K562 (cell line): Measurements from ENCODE around the gene NOC4L. TPM values are rescaled to one million over a fixed set of nuclear protein-coding genes. Genes with fewer than 3 reads are reported as not detected.

Experiments
- ATAC-seq: fragments of 200-7000 bp; cut with Tn5 transposase; 3 replicates; pipeline ENCODE4 v1.9.1; 2020; ENCODE audit warnings: moderate library complexity
- BruUV-seq: library from RNA; stranded (reverse); fragments of 400-500 nt; replicated peaks from 2 replicates; lab custom pipeline; 2021; lab: Mats Ljungman, UMichigan
- CTCF ChIA-PET: fragments of 300-600 bp; formaldehyde crosslinking; extraction: SDS; loops from one replicate; lab custom pipeline; 2021; ENCODE audit warnings: low intra/inter-chr PET ratio; lab: Yijun Ruan, JAX
- POLR2A ChIA-PET: fragments of 300-600, 350-650 bp; sonication (Branson Sonifier 250); formaldehyde crosslinking; extraction: SDS; loops from one replicate; lab custom pipeline; 2021; ENCODE audit warnings: antibody characterized with exemption, inconsistent platforms; lab: Yijun Ruan, JAX
- DNase-seq, 4 experiments: peaks; one replicate each; pipeline versions ENCODE4 v3.0.0 to v3.0.0-alpha.2; 2011 to 2018; ENCODE audit warnings: low spot score in 3 of 4, mixed read lengths in 3 of 4; ENCODE audit errors: extremely low read depth in 1 of 4
- FAIRE-seq: peaks from 2 replicates; lab custom pipeline; 2011; peaks lifted over from hg19 to GRCh38; lab: Jason Lieb, UNC
- H2AFZ ChIP-seq: 2 replicates; pipeline ENCODE4 v1.6.0; 2011; ENCODE audit warnings: low read depth, low read length, control low read depth, inconsistent platforms
- H3K27ac ChIP-seq: fragments of 200-600 bp; 3 replicates; pipeline ENCODE4 v1.8.0; 2011; ENCODE audit warnings: low read depth, mild to moderate bottlenecking, control low read depth, inconsistent platforms, low read length, moderate library complexity, mixed read lengths; ENCODE audit errors: extremely low read depth
- H3K27me3 ChIP-seq, 2 experiments: fragments of 300-600 bp in 1 of 2; 2 replicates in 1 of 2; 3 replicates in 1 of 2; pipeline versions ENCODE4 v1.6.0 to v1.8.0; 2011; ENCODE audit warnings: inconsistent platforms in 2 of 2, low read length in 2 of 2, mild to moderate bottlenecking in 1 of 2, mixed read lengths in 1 of 2, moderate library complexity in 1 of 2; ENCODE audit not compliant: control insufficient read depth in 2 of 2, insufficient read depth in 2 of 2
- H3K36me3 ChIP-seq: fragments of 300-600 bp; 3 replicates; pipeline ENCODE4 v1.8.0; 2011; ENCODE audit warnings: mild to moderate bottlenecking, low read length, inconsistent platforms; ENCODE audit not compliant: control insufficient read depth, insufficient read depth
- H3K4me1 ChIP-seq, 2 experiments: fragments of 200-600 bp in 1 of 2; replicated peaks in 1 of 2; 2 replicates in 1 of 2; 3 replicates in 1 of 2; pipeline versions ENCODE4 v1.5.1 to v1.8.0; 2011; ENCODE audit warnings: inconsistent platforms in 2 of 2, low read length in 2 of 2, mild to moderate bottlenecking in 1 of 2, mixed read lengths in 1 of 2, moderate library complexity in 1 of 2; ENCODE audit not compliant: control insufficient read depth in 2 of 2, insufficient read depth in 2 of 2
- H3K4me2 ChIP-seq: 2 replicates; pipeline ENCODE4 v1.6.1; 2011; ENCODE audit warnings: low read length, control low read depth, inconsistent platforms, mixed read lengths; ENCODE audit not compliant: insufficient read depth
- H3K4me3 ChIP-seq: fragments of 200-600 bp; sonication (generic), shearing (Covaris generic); 2 replicates; pipeline ENCODE4 v1.5.1; 2016; ENCODE audit warnings: control low read depth, inconsistent platforms
- H3K79me2 ChIP-seq: fragments of 200-600 bp; 3 replicates; pipeline ENCODE4 v1.8.0; 2011; ENCODE audit warnings: low read length, inconsistent platforms; ENCODE audit not compliant: control insufficient read depth, insufficient read depth
- H3K9ac ChIP-seq, 2 experiments: 2 replicates each; pipeline versions ENCODE4 v1.6.0 to v1.6.1; 2011; ENCODE audit warnings: low read depth in 2 of 2, low read length in 2 of 2, control low read depth in 1 of 2, inconsistent platforms in 1 of 2, mild to moderate bottlenecking in 1 of 2, mixed read lengths in 1 of 2; ENCODE audit not compliant: insufficient read depth in 1 of 2
- H3K9me1 ChIP-seq: one replicate; pipeline ENCODE4 v1.6.0; 2011; ENCODE audit warnings: inconsistent platforms, mild to moderate bottlenecking, low read length, moderate library complexity; ENCODE audit not compliant: control insufficient read depth, insufficient read depth
- H3K9me3 ChIP-seq: replicated peaks from 2 replicates; pipeline ENCODE4 v1.5.1; 2011; ENCODE audit warnings: low read depth, low read length, inconsistent platforms; ENCODE audit not compliant: control insufficient read depth, insufficient read depth
- H4K20me1 ChIP-seq: replicated peaks from 2 replicates; pipeline ENCODE4 v1.6.1; 2011; ENCODE audit warnings: low read length, inconsistent platforms, mixed read lengths; ENCODE audit not compliant: control insufficient read depth, insufficient read depth
- CHD2 ChIP-seq: IDR thresholded peaks from 2 replicates; pipeline ENCODE4 v1.6.1; 2011; ENCODE audit warnings: low read depth, low read length
- CLOCK ChIP-seq: fragments of 250-450 bp; sonication (Bioruptor Pico); IDR thresholded peaks from 2 replicates; pipeline ENCODE4 v1.4.0; 2020; ENCODE audit warnings: mild to moderate bottlenecking, moderate library complexity, borderline replicate concordance
- ESRRB ChIP-seq: fragments of 250-450 bp; sonication (Bioruptor Pico); IDR thresholded peaks from 2 replicates; pipeline ENCODE4 v1.5.0; 2020; ENCODE audit warnings: mild to moderate bottlenecking, moderate library complexity, borderline replicate concordance
- EZH2 ChIP-seq: IDR thresholded peaks from 2 replicates; pipeline ENCODE4 v1.6.1; 2012; ENCODE audit warnings: low read depth, mild to moderate bottlenecking, inconsistent platforms, low read length, borderline replicate concordance
- FOXO4 ChIP-seq: fragments of 450-650 bp; formaldehyde crosslinking; IDR thresholded peaks from 2 replicates; pipeline ENCODE4 v1.4.0; 2020; ENCODE audit warnings: mild to moderate bottlenecking, moderate library complexity
- JUN ChIP-seq, 2 experiments: sonication (generic) in 1 of 2; formaldehyde crosslinking in 1 of 2; IDR thresholded peaks; 2 replicates each; pipeline versions ENCODE4 v1.6.1 to v1.8.0; 2012 to 2022; ENCODE audit warnings: borderline replicate concordance in 2 of 2, mild to moderate bottlenecking in 2 of 2, improper control_type of control experiment in 1 of 2, low read depth in 1 of 2, low read length in 1 of 2, missing genetic modification reagents in 1 of 2
- MXI1 ChIP-seq: IDR thresholded peaks from 2 replicates; pipeline ENCODE4 v1.6.1; 2011; ENCODE audit warnings: low read depth, mild to moderate bottlenecking, improper control_type of control experiment, low read length
- PTBP1 ChIP-seq: fragments of 200-400 bp; formaldehyde crosslinking; IDR thresholded peaks from 2 replicates; pipeline ENCODE4 v1.6.1; 2017; ENCODE audit warnings: low read depth, low read length
- PTRF ChIP-seq: fragments of 450-650 bp; IDR thresholded peaks from 2 replicates; pipeline ENCODE4 v1.6.1; 2016; ENCODE audit warnings: mild to moderate bottlenecking, missing genetic modification characterization, missing compliant biosample characterization
- RHOXF2B ChIP-seq: fragments of 250-450 bp; sonication (Bioruptor Pico); conservative IDR thresholded peaks from 2 replicates; pipeline ENCODE4 v1.5.1; 2021
- SIN3B ChIP-seq: fragments of 450-650 bp; IDR thresholded peaks from 2 replicates; pipeline ENCODE4 v1.6.1; 2017; ENCODE audit warnings: low read depth, mild to moderate bottlenecking, moderate library complexity
- ZNF140 ChIP-seq: fragments of 250-450 bp; sonication (Bioruptor Pico); IDR thresholded peaks from 2 replicates; pipeline ENCODE4 v1.8.0; 2021; ENCODE audit warnings: moderate library complexity, mild to moderate bottlenecking, inconsistent platforms
- ZNF197 ChIP-seq: fragments of 200-800 bp; sonication (Bioruptor generic); IDR thresholded peaks from 2 replicates; pipeline ENCODE4 v1.6.1; 2016; ENCODE audit warnings: low read depth, missing genetic modification characterization, missing compliant biosample characterization
- ZNF354B ChIP-seq: fragments of 250-450 bp; sonication (Bioruptor Pico); IDR thresholded peaks from 2 replicates; pipeline ENCODE4 v1.4.0; 2020
- ZNF780A ChIP-seq: fragments of 250-450 bp; sonication (Bioruptor Pico); IDR thresholded peaks from 2 replicates; pipeline ENCODE4 v1.5.0; 2021; ENCODE audit warnings: mild to moderate bottlenecking
- ZSCAN29 ChIP-seq: fragments of 450-650 bp; IDR thresholded peaks from 2 replicates; pipeline ENCODE4 v1.6.1; 2017
- WGBS: fragments of 100-300 bp; shearing (Covaris generic); methylation state at CpG from one replicate; pipeline ENCODE4 v1.1.6; 2016; ENCODE audit warnings: low coverage, mixed read lengths; ENCODE audit not compliant: insufficient coverage; ENCODE audit errors: missing lambda C conversion rate; 5-methylcytosine and 5-hydroxymethylcytosine counted together
- in situ Hi-C: fragments of 300-500 bp; cut with MboI; formaldehyde crosslinking; loops from 4 replicates; pipeline ENCODE4 v1.15.0; 2018; ENCODE audit warnings: inconsistent platforms, mixed read lengths
- intact Hi-C: fragments of 100-400 bp; cut with micrococcal nuclease; formaldehyde crosslinking; loops from 2 replicates; pipeline ENCODE4 v1.14.2; 2022
- polyA plus RNA-seq, 8 experiments: library from polyadenylated mRNA; depleted of rRNA in 4 of 8; stranded (reverse) in 5 of 8; unstranded in 3 of 8; fragments of >200 nt; fragmentation: Nextera tagmentation in 2 of 8; fragmentation: Illumina TruSeq in 1 of 8; extraction: Ambion mirVana in 2 of 8; extraction: Trizol in 1 of 8; gene quantifications; 2 replicates each; pipeline versions ENCODE4 v1.2.1 to v1.2.3, GENCODE V29; 2011 to 2014; ENCODE audit warnings: inconsistent platforms in 1 of 8, missing spikeins in 1 of 8
- total RNA-seq, 7 experiments: library from RNA; depleted of rRNA in 6 of 7; stranded (reverse); fragments of >200 nt in 6 of 7; fragmentation: Illumina TruSeq in 2 of 7; extraction: Trizol in 2 of 7; gene quantifications; 2 replicates each; pipeline versions ENCODE4 v1.2.1 to v1.2.3, GENCODE V29; 2011 to 2021; ENCODE audit warnings: low replicate concordance in 1 of 7
- TF ChIP-seq, protein P1 (sequence below): sonication (generic); formaldehyde crosslinking; IDR thresholded peaks from 2 replicates; pipeline ENCODE4 v1.5.0; 2020; ENCODE audit warnings: missing genetic modification reagents

Gene NOC4L
- total and polyA plus RNA-seq, 9 of the 15 experiments (the other 6 are each of a cell fraction or from before 2014, with no cell fraction given) = 1.3 to 77.0 (median 20.0) TPM

- Histone ChIP-seq H3K27me3 (no peaks in the 10 kb centered on the region; a peak in 1 of 5 replicates), H3K4me1 (peaks cover 0 to 36% of the 10 kb centered on the region in 2 experiments; a peak in 2 of 5 replicates), H3K9me3 (peaks cover 6% of the 10 kb centered on the region), H3K27ac (no peak overlapping the region), H3K9me1 (no peaks in the 10 kb centered on the region), H4K20me1 (no peaks in the 10 kb centered on the region), H3K36me3 (peaks cover 9% of the 10 kb centered on the region), H3K4me3 (no peak overlapping the region), H3K4me2 (no peak overlapping the region), H3K9ac (no peak overlapping the region), H2AFZ (no peak overlapping the region), H3K79me2 (no peaks in the 10 kb centered on the region)
- 51% methylated on average over 15 of the region's 17 CpGs for WGBS
- CTCF ChIA-PET = no interaction called here
- intact Hi-C loops = no loop called here
- ATAC-seq (no peak), DNase-seq (no peak), FAIRE-seq (no peak)
- BruUV-seq = no TSS peak
- no peak for TF ChIP-seq PTRF (tag)
- TF ChIP-seq ZNF354B = no peak
- no peak for TF ChIP-seq ZNF140 (CRISPR knock-in tag)
- no peak for TF ChIP-seq ZNF780A (CRISPR knock-in tag)
- TF ChIP-seq, protein P1, sequence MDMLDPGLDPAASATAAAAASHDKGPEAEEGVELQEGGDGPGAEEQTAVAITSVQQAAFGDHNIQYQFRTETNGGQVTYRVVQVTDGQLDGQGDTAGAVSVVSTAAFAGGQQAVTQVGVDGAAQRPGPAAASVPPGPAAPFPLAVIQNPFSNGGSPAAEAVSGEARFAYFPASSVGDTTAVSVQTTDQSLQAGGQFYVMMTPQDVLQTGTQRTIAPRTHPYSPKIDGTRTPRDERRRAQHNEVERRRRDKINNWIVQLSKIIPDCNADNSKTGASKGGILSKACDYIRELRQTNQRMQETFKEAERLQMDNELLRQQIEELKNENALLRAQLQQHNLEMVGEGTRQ = no peak
- TF ChIP-seq EZH2 = no peak
- TF ChIP-seq CLOCK (CRISPR knock-in tag) = no peak
- TF ChIP-seq SIN3B = no peak
- no peak for TF ChIP-seq RHOXF2B (CRISPR knock-in tag)
- TF ChIP-seq JUN (IDR thresholded peaks at IDR 0.05; ENCODE audit: borderline replicate concordance, low read depth, low read length) = no peak
- TF ChIP-seq JUN (CRISPR knock-in tag; IDR thresholded peaks at IDR 0.05; ENCODE audit: borderline replicate concordance) = no peak
- TF ChIP-seq CHD2 = no peak
- no peak for TF ChIP-seq FOXO4 (CRISPR knock-in tag)
- TF ChIP-seq MXI1 = no peak
- TF ChIP-seq ESRRB (CRISPR knock-in tag) = no peak
- TF ChIP-seq ZNF197 (CRISPR knock-in tag) = no peak
- TF ChIP-seq PTBP1 = no peak
- TF ChIP-seq ZSCAN29 = no peak
- in situ Hi-C loops = no loop called here
- POLR2A ChIA-PET = interaction anchor here (0.7 kb wide), 1 partner anchor 192 kb away, joined by 3 read pairs; no protein-coding TSS in a partner anchor
Observed at GRCh38 chr12:132162508-132163031, 18.3 kb downstream of the NOC4L start.
